ENCODE results near the gene FGF22. TPM values are rescaled to one million over a fixed set of nuclear protein-coding genes. Genes with fewer than 3 reads are reported as not detected.

FGF22 gene
- total and polyA plus RNA-seq, 7 donors = 0.14 to 0.42 (median 0.16) TPM; not detected in 2

- WGBS, 3 donors = 88 to 93% (median 89%) methylated on average over 23 to 24 of the region's 24 CpGs
- peaks cover 5 to 63% of the 10 kb centered on the region in 2 donors for H3K36me3 ChIP-seq (ENCODE audit: insufficient read depth in 1 of 2, low read depth in 1 of 2)
- ATAC-seq (no peak), DNase-seq (no peak)
- H3K27ac ChIP-seq = no peak overlapping the region
- H3K4me1 ChIP-seq = peaks cover 1% of the 10 kb centered on the region
- H3K4me3 ChIP-seq = no peak overlapping the region
- TF ChIP-seq CTCF (IDR thresholded peaks at IDR 0.05) = no peak
- H3K27me3 ChIP-seq (ENCODE audit: insufficient read depth in 3 of 3, low read length in 2 of 3) = no peaks in the 10 kb centered on the region
- no peaks in the 10 kb centered on the region for H3K9me3 ChIP-seq
- intact Hi-C loops (cut with DNase I) = no loop called here
Observed at GRCh38 chr19:651991-652390, 12.3 kb downstream of the FGF22 start.

- no peak for ATAC-seq
- Histone ChIP-seq H3K27ac (no peak overlapping the region), H3K4me3 (no peak overlapping the region), H3K27me3 (ENCODE audit: insufficient read depth in 3 of 3, low read length in 2 of 3) (no peaks in the 10 kb centered on the region), H3K36me3 (ENCODE audit: insufficient read depth in 1 of 2, low read depth in 1 of 2) (peaks cover 2 to 56% of the 10 kb centered on the region in 2 donors), H3K9me3 (no peaks in the 10 kb centered on the region), H3K4me1 (peaks cover 8% of the 10 kb centered on the region)
- no peak for TF ChIP-seq CTCF (IDR thresholded peaks at IDR 0.05)
- WGBS, 3 donors = 92% methylated on average over 50 to 54 of the region's 54 CpGs
- no peak for DNase-seq
- intact Hi-C loops (cut with DNase I) = no loop called here
Observed at GRCh38 chr19:652467-653389, 13.0 kb downstream of the FGF22 start.

- Histone ChIP-seq H3K9me3 (no peaks in the 10 kb centered on the region), H3K4me3 (no peak overlapping the region), H3K27ac (no peak overlapping the region), H3K27me3 (ENCODE audit: insufficient read depth in 3 of 3, low read length in 2 of 3) (no peaks in the 10 kb centered on the region), H3K36me3 (ENCODE audit: insufficient read depth in 1 of 2, low read depth in 1 of 2) (peaks cover 0 to 49% of the 10 kb centered on the region in 2 donors), H3K4me1 (peaks cover 15% of the 10 kb centered on the region)
- intact Hi-C loops (cut with DNase I) = no loop called here
- no peak for TF ChIP-seq CTCF (IDR thresholded peaks at IDR 0.05)
- DNase-seq (no peak), ATAC-seq (no peak)
- WGBS, 3 donors = 77 to 83% (median 80%) methylated on average over 17 of the region's 17 CpGs
Observed at GRCh38 chr19:653425-653824, 13.7 kb downstream of the FGF22 start.

- H3K9me3 ChIP-seq = no peaks in the 10 kb centered on the region
- peaks cover 38% of the 10 kb centered on the region for H3K4me1 ChIP-seq
- H3K36me3 ChIP-seq (ENCODE audit: insufficient read depth in 1 of 2, low read depth in 1 of 2) = peaks cover 0 to 33% of the 10 kb centered on the region in 2 donors
- no peak for TF ChIP-seq CTCF (IDR thresholded peaks at IDR 0.05)
- no peak overlapping the region for H3K27ac ChIP-seq
- H3K27me3 ChIP-seq (ENCODE audit: insufficient read depth in 3 of 3, low read length in 2 of 3) = no peaks in the 10 kb centered on the region
- no peak overlapping the region for H3K4me3 ChIP-seq
- no peak for DNase-seq
- WGBS, 3 donors = 68 to 76% (median 69%) methylated on average over 17 of the region's 17 CpGs
- no peak for ATAC-seq
- intact Hi-C loops (cut with DNase I) = no loop called here
Observed at GRCh38 chr19:655691-656090, 16.0 kb downstream of the FGF22 start.

Measured in psoas muscle (tissue), 8 donors.